ENCODE results near the gene SCARF2.
"Not testable (repeated sequence)": the region's sequence is repeated elsewhere in the genome, so short reads cannot be mapped to it uniquely, and the experiment has no call there.

Gene SCARF2

GRCh38 chr22:20391222-20391621 is 46.4 kb downstream of the SCARF2 start:
- no peak for DNase-seq

- no peak for DNase-seq
Measured at GRCh38 chr22:20390394-20390907, 47.2 kb downstream of the SCARF2 start.

GRCh38 chr22:20389288-20389687 is 48.3 kb downstream of the SCARF2 start:
- DNase-seq, result no peak

GRCh38 chr22:20388200-20388599 is 49.4 kb downstream of the SCARF2 start:
- no peak for DNase-seq

- DNase-seq, result no peak
Measured at GRCh38 chr22:20386972-20387371, 50.7 kb downstream of the SCARF2 start.

GRCh38 chr22:20386336-20386735 is 51.3 kb downstream of the SCARF2 start:
- DNase-seq, result no peak

GRCh38 chr22:20384865-20385264 is 52.8 kb downstream of the SCARF2 start:
- no peak for DNase-seq

- DNase-seq, result no peak
Measured at GRCh38 chr22:20384171-20384570, 53.5 kb downstream of the SCARF2 start.

GRCh38 chr22:20383538-20383937 is 54.1 kb downstream of the SCARF2 start:
- no peak for DNase-seq

- DNase-seq, result no peak
Measured at GRCh38 chr22:20380486-20380885, 57.1 kb downstream of the SCARF2 start.

GRCh38 chr22:20378684-20379083 is 58.9 kb downstream of the SCARF2 start:
- DNase-seq, result not testable (repeated sequence)

GRCh38 chr22:20378110-20378509 is 59.5 kb downstream of the SCARF2 start:
- DNase-seq, result no peak

GRCh38 chr22:20376983-20377382 is 60.6 kb downstream of the SCARF2 start:
- not testable (repeated sequence) for DNase-seq

GRCh38 chr22:20376281-20376680 is 61.3 kb downstream of the SCARF2 start:
- not testable (repeated sequence) for DNase-seq

Measured in activated naive CD4-positive, alpha-beta T cell (primary cell).